GM18526 (cell line): ENCODE measurements around the gene OST4.

Experiments used
- POLR2A ChIP-seq: IDR thresholded peaks from 3 replicates; pipeline ENCODE4 v1.6.1; 2011; ENCODE audit not compliant: insufficient read length; ENCODE audit errors: extremely low read depth

OST4 gene

GRCh38 chr2:27084297-27085061 is 13.0 kb upstream of the OST4 start:
- TF ChIP-seq POLR2A = no peak

DNA sequence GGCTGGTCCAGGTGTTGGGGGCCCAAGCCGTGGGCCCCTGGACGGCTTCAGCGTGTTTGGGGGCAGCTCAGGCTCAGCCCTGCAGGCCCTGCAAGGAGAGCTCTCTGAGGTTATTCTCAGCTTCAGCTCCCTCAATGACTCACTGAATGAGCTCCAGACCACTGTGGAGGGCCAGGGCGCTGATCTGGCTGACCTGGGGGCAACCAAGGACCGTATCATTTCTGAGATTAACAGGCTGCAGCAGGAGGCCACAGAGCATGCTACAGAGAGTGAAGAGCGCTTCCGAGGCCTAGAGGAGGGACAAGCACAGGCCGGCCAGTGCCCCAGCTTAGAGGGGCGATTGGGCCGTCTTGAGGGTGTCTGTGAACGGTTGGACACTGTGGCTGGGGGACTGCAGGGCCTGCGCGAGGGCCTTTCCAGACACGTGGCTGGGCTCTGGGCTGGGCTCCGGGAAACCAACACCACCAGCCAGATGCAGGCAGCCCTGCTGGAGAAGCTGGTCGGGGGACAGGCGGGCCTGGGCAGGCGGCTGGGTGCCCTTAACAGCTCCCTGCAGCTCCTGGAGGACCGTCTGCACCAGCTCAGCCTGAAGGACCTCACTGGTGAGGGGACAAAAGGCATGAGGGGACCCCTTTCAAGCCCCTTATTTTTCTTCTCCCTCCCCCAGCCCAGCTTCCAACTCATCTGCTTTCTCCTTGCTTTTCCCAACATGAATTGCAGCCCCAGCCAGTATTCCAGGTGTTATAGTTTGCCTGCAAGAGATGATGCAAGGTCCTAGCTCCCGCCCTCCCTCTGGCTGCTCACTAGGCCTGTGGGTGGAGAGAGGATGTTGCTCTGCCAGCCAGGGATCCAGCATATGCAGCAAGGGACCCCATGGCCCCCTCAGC is 12.2 kb upstream of the OST4 start:
- no peak for TF ChIP-seq POLR2A

DNA sequence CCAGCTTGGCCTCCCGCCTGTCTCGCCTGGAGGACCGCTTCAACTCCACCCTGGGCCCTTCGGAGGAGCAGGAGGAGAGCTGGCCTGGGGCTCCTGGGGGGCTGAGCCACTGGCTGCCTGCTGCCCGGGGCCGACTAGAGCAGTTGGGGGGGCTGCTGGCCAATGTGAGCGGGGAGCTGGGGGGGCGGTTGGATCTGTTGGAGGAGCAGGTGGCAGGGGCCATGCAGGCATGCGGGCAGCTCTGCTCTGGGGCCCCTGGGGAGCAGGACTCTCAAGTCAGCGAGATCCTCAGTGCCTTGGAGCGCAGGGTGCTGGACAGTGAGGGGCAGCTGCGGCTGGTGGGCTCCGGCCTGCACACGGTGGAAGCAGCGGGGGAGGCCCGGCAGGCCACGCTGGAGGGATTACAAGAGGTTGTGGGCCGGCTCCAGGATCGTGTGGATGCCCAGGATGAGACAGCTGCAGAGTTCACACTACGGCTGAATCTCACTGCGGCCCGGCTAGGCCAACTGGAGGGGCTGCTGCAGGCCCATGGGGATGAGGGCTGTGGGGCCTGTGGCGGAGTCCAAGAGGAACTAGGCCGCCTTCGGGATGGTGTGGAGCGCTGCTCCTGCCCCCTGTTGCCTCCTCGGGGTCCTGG is 11.4 kb upstream of the OST4 start:
- TF ChIP-seq POLR2A = no peak

DNA sequence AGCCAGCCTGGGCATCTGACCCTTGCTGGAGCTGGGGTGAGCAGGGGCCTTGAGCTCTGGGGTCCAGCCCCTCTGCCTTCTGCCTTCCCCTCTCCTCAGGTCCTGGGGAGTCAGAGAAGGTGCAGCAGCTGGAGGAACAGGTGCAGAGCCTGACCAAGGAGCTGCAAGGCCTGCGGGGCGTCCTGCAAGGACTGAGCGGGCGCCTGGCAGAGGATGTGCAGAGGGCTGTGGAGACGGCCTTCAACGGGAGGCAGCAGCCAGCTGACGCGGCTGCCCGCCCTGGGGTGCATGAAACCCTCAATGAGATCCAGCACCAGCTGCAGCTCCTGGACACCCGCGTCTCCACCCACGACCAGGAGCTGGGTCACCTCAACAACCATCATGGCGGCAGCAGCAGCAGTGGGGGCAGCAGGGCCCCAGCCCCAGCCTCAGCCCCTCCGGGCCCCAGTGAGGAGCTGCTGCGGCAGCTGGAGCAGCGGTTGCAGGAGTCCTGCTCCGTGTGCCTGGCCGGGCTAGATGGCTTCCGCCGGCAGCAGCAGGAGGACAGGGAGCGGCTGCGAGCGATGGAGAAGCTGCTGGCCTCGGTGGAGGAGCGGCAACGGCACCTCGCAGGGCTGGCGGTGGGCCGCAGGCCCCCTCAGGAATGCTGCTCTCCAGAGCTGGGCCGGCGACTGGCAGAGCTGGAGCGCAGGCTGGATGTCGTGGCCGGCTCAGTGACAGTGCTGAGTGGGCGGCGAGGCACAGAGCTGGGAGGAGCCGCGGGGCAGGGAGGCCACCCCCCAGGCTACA is 10.7 kb upstream of the OST4 start:
- TF ChIP-seq POLR2A = no peak

- TF ChIP-seq POLR2A = no peak
These were observed 9.1 kb upstream of the OST4 start for GRCh38 chr2:27080603-27080936.

- TF ChIP-seq POLR2A = no peak
These were observed 8.7 kb upstream of the OST4 start for GRCh38 chr2:27080140-27080469.

DNA sequence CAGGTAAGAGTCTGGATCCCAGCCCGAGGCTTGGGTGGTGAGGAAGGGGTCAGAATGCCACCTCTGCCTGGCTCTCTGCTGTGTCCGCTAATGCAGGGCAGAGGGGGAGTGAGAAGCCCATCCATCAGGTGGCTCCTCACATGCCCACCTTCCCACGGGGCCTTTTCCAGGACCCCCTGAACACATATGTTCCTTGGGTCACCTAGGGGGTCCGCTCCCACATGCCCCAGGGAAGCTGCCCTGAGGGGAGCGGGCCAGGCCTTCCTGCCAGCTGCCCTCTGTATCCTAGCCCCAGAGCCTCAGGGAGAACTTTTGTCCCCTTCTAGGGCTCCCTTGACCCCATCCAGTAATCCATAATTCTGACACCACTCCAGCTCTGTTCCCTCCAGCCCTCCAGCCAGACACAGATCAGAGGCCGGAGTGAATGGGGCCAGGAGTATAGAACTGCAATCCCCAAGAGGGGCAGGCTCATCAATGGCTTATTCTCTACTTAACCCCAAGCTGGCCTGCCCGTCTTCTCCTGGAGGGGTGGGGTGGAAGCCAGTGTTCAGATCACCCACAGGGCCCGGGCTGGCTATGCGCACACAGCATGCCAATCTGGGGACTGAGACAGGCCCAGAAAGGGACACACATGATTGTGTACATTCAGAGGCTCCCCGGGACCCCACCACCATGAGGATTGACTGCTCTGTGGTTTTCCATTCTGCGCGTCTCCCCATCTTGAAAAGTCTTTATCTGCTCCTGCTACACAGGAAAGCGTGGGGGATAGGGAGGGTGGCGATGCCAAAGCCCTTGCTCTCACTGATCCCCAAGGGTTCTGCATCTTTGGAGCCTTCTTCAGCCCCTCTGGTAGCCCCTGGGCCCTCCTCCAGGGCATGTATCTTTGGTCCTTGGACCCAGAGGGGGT is 8.0 kb upstream of the OST4 start:
- no peak for TF ChIP-seq POLR2A

- no peak for TF ChIP-seq POLR2A
These were observed 7.1 kb upstream of the OST4 start, which contains the start of gene EMILIN1 for GRCh38 chr2:27078267-27079194. TSS of gene EMILIN1 (plus strand) at chr2:27078615. CDS start at chr2:27079066, 451 bp downstream.

DNA sequence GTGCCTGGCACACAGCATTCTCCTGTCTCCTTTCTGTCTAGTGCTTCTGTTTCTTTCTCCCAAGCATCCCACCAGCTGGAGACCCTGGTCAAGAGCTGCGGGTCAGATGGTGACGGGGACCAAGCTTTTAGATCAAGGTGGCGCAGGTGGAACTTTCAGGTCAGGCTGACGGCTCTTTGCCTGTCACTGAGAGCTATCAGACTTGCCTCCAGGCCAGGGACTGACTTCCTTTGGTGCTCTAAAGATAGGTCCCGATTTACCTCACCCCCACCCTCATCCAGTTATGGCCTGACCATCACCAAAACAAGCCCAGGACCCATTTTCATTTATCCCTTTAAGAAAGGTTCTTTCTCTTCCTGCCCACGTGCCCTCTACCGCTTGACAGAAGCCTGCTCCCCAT is 5.8 kb upstream of the OST4 start:
- TF ChIP-seq POLR2A = no peak

DNA sequence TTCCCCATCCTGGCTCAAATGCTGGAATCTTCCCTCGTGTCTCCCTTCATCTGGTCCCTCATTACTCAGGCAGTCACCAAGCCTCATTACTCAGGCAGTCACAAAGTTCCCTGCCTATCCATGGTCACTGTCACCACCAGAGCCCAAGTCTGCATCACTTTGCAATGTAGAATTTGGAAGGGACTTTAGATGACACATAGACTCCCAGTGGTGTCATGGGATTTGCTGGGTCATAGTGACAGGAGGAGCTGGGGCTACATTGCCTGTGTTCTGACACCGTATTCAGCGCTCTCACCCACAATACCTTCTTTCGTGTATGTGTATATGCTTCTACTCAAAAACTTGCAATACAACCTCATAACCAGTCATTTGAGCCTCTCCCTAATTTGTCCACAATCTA is 4.9 kb upstream of the OST4 start:
- no peak for TF ChIP-seq POLR2A

DNA sequence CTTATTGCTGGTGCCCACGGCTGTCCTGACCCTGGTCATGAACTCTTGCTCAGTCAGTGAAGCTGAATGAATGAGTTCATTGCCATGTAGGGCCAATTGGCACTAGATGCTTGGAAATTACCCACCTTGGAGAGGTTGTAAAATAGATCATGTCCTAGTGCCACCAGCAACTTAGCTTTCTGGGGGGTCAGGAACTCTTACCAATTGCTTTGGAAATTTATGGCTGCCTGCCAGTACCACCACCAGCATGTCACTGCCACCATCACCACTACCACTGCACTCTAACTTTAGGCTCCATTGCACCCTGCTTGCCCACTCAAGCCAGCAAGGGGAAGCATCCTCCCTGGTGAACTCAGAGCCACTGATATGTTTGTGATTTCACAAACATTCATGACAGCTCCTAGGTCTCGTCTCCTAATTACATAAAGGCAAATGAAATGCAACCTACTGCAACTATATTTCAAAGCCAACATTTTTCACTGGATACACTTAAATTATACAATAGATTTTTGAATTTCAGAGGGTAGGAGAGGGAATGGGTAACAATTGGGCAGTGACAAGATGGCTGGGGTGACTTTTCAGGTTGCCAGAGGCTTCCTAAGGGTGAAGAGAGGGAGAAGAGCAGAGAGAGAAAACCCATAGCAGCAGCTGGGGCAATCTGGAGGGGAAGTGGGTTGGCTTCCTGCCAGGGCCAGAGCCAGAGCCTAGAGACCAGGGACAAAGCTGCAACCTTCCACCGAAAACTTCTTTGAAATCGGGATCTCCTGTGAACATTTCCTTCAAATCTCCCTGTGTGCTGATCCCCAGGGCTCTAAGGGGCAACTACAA is 3.5 kb upstream of the OST4 start:
- TF ChIP-seq POLR2A = no peak

- no peak for TF ChIP-seq POLR2A
These were observed 2.3 kb upstream of the OST4 start for GRCh38 chr2:27073782-27074181.

GRCh38 chr2:27072920-27073319 is 1.5 kb upstream of the OST4 start:
- no peak for TF ChIP-seq POLR2A
